ENCODE results near the gene SLC38A10. TPM values are rescaled to one million over a fixed set of nuclear protein-coding genes. Genes with fewer than 3 reads are reported as not detected.

Gene SLC38A10
- total and polyA plus RNA-seq, 10 of the 15 experiments (the other 5 are each of a cell fraction or from before 2014, with no cell fraction given): 0.52 to 67.9 (median 22.1) TPM

DNA sequence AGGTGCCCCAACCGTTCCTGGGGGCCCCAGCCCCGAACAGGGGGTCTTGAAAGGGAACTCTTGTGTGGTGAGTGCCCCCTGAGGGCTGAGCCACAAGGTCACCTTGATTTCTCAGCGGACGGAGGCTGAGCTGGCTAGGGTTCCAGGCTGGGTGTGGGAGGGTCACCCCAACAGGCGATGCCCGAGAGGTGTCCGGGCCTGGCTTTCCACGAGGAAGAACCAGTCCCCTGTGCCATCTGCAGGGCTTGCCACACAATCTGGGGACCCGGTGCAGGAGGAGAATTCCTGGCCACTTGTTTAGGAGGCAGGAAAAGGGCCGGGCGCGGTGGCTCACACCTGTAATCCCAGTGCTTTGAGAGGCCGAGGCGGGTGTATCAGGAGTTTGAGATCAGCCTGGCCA, 16.8 kb upstream of the SLC38A10 start:
- Histone ChIP-seq H2AFZ (ENCODE audit: control insufficient read depth, low read depth, low read length) (no peak overlapping the region), H3K27ac (ENCODE audit: control insufficient read depth, insufficient read depth) (no peak overlapping the region), H3K36me3 (ENCODE audit: control insufficient read depth in 2 of 2, insufficient read depth in 2 of 2, low read length in 1 of 2) (no peaks in the 10 kb centered on the region), H3K4me3 (no peak overlapping the region), H3K27me3 (replicated peaks in 1 of 2; ENCODE audit: control insufficient read depth in 2 of 2, insufficient read depth in 2 of 2, low read length in 1 of 2) (no peaks in the 10 kb centered on the region; a peak in 1 of 4 replicates), H3K79me2 (ENCODE audit: control insufficient read depth, insufficient read depth, low read length) (no peaks in the 10 kb centered on the region), H3K4me2 (ENCODE audit: control insufficient read depth, insufficient read depth) (no peak overlapping the region), H3K9me3 (replicated peaks; ENCODE audit: control insufficient read depth, insufficient read depth, low read length) (no peaks in the 10 kb centered on the region), H3K9ac (ENCODE audit: control insufficient read depth, insufficient read depth, low read length) (no peak overlapping the region), H4K20me1 (ENCODE audit: control insufficient read depth, insufficient read depth) (no peaks in the 10 kb centered on the region), H3K4me1 (ENCODE audit: control insufficient read depth, insufficient read depth, low read length) (no peaks in the 10 kb centered on the region)
- ATAC-seq (no peak), DNase-seq (ENCODE audit: low read depth, low spot score) (no peak), FAIRE-seq (no peak)
- TF ChIP-seq ZNF217 (IDR thresholded peaks at IDR 0.05) (no peak), SMC3 (IDR thresholded peaks at IDR 0.05; ENCODE audit: borderline replicate concordance, low read length) (no peak), SUZ12 (IDR thresholded peaks at IDR 0.05; ENCODE audit: unreplicated experiment) (no peak), HDAC2 (IDR thresholded peaks at IDR 0.05) (no peak)
- TF ChIP-seq, protein P1, sequence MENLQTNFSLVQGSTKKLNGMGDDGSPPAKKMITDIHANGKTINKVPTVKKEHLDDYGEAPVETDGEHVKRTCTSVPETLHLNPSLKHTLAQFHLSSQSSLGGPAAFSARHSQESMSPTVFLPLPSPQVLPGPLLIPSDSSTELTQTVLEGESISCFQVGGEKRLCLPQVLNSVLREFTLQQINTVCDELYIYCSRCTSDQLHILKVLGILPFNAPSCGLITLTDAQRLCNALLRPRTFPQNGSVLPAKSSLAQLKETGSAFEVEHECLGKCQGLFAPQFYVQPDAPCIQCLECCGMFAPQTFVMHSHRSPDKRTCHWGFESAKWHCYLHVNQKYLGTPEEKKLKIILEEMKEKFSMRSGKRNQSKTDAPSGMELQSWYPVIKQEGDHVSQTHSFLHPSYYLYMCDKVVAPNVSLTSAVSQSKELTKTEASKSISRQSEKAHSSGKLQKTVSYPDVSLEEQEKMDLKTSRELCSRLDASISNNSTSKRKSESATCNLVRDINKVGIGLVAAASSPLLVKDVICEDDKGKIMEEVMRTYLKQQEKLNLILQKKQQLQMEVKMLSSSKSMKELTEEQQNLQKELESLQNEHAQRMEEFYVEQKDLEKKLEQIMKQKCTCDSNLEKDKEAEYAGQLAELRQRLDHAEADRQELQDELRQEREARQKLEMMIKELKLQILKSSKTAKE (IDR thresholded peaks at IDR 0.05; ENCODE audit: low read depth, poor library complexity, severe bottlenecking): no peak
- intact Hi-C loops (cut with micrococcal nuclease; ENCODE audit: unreplicated experiment): no loop called here
- CTCF ChIA-PET: no interaction called here
- RAD21 ChIA-PET (ENCODE audit: unreplicated experiment): no interaction called here
- WGBS (ENCODE audit: insufficient coverage, insufficient replicate concordance, low lambda C conversion rate, missing lambda C conversion rate): 56% methylated on average over 14 of the region's 14 CpGs
- in situ Hi-C loops (cut with MboI): no loop called here
- POLR2A ChIA-PET: interaction anchor here (0.7 kb wide), 1 partner anchor 173 kb away, joined by 3 read pairs; no protein-coding TSS in a partner anchor
- SMC1A ChIA-PET (ENCODE audit: uncharacterized antibody, unreplicated experiment): no interaction called here
- BruUV-seq (replicated peaks): no TSS peak
